ENCODE data around the gene TGFBR1.
"Not testable (repeated sequence)": the region's sequence is repeated elsewhere in the genome, so short reads cannot be mapped to it uniquely, and the experiment has no call there.

Gene TGFBR1

DNA sequence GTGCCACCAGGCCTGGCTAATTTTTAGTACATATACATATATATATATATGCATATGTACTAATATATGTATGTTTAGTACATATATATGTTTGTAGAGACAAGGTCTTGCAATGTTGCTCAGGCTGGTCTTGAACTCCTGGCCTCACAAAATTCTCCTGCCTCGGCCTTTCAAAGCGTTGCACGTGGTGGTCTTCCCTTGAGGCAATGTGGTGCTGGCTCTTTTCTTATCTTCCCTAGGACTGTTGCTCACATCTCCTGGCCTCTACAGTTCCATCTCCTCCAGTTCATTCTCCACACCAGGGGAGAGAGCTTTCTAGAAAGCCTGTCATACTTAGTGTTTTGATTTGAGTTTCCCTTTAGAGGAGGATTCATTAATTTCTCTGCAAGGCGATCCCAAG, 28.9 kb upstream of the TGFBR1 start:
- DNase-seq (ENCODE audit: low read depth, low spot score), result no peak

DNA sequence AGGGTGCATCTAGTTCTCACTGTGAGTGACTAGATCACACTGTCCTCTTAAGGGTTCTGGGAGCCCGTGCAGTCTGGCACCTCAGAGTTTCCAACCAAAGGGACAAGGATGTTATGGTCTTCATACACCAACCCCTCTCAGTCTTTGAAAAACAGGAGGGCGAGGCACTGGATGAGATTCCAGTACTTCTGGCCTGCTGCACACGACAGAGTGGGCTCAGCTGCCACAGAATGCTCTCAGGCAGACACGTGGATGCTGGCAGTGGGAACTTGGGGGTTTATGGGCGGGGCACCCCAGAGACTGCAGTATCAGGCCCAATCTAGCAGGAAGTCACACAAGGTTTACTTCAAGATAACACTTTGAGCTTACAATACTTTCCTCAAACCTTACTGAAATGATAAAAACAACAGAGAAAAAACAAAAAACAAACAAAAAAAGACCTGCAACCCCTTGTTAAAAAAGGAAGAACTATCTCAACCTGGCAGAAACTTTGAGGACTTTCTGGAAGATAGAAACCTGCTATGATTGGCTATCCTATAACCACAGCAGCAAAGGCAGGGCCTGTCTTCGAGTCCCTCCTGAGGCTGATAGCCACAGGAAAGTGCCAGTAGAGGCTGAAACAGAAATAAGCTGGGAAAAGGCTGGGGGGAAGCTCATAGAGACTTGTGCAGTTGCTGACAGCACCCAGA, 28.3 kb upstream of the TGFBR1 start:
- no peak for DNase-seq (ENCODE audit: low read depth, low spot score)

DNA sequence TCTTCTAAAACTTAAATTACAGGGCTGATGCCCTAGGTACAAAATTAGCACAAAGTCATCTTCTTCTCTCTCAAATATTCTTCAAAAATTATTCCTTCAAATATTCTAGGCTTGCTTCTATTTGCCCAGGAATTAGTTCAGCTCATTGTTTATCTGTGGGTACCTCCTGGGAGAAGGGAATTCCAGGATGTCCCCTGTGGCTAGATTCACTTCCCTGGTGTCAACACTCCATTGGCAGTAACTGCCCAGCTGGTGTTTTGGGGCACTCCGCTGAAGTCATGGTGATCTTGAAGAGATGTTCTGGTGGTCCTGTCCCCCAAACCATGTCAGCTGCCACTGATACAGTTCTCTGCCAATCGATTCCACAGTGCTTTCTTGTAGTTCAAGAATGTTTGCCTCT, 26.2 kb upstream of the TGFBR1 start:
- no peak for DNase-seq (ENCODE audit: low read depth, low spot score)

DNA sequence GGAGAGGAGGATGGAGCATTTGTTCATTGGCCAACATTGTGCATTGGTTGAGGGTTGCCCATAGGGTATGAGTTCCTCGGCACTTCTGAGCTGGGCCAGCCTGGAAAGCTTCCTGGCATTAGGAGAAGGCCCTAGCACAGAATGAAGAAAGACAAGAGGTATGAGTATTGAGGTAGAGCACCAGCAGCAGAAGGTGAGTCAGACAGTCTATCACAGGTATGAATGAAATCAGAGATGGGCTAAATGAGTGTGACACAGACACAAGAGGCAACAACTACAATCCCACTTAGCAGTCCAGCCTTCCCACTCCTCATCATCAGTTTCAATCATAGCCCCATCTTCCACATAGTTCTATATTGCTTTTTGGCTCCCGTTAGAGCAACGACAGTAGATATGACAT, 25.4 kb upstream of the TGFBR1 start:
- DNase-seq (ENCODE audit: low read depth, low spot score), result no peak

DNA sequence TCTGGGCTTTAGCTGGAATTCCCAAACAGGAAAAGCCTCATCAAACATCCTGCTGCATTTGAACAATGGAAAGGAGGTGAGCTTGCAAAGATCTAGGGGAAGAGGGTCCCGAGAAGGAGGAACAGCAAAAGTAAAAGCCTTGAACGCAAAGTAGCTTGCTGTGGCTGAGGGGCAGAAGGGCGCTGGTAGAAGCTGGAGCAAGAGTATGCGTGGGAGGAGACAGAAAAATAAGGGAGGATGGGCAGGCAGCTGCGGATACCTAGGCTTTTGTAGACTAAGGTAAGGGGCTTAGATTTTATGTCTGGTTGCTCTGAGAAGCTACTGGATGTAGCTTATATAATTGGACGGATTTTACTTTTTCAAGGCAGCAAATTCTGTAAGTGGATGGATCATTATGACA, 21.9 kb upstream of the TGFBR1 start:
- DNase-seq (ENCODE audit: low read depth, low spot score), result no peak

DNA sequence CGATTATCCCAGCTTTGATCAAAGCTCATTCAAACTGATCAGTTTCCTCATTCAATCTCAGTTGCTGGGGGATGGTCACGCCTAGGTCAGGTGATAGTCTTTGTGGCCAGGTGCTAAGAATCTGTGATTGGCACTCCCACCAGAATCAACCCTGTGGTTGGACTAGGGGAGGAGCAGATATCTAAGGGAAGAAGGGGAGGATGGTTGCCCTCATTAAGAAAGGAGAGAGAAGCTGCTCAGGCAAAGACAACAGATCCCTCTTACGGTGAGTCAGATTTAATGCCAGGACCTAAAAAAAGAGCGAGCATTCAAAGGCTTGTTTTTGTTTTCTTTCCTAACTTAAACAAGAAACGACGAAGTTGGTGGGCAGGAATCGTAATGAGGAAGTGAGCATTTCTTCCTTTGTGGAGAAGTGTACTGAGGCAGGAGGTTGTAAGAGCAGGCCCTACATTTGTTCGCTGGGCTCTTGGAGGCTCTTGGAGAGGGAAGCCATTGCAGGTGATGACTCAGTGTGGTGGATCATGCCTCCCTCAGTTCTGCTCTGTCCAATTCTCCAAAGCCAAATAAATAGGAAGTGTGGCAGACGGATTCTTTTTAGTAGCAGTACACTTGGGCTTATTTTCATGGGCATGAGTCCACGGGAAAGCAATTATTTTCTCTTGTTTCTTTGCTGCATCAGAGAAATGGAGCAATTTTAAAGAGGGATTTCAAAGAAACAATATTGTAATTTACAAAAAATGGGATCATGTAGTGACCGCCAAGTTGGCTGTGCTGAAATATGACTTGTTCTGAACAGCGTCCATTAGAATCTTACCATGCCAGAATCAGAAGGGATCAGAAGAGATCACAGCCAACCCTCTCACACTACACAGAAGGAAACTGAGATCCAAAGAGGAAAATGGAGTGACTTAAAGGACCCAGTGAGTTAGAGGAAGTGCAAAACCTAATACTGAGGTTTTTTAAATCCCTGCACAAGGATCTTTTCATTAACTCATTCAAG, 18.7 kb upstream of the TGFBR1 start:
- no peak for DNase-seq (ENCODE audit: low read depth, low spot score)

DNA sequence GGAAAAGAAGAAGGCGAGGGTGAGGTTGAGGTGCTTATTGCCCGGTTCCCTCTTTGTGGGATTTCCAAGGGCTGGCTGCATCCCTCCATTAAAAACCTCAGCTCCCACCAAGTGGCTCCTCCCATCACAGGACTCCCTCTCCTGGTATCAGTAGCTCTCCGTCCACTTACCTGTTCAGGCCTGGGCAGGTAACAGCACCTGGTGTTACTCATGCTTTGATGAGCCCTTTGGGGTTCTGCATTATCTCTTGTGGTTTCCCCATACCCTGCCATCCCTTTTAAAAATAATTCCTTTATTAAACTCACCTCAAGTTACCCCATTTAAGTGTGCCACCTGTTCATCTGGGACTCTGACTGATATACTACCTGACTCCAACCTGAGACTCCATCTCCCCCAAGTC, 17.5 kb upstream of the TGFBR1 start:
- no peak for DNase-seq (ENCODE audit: low read depth, low spot score)

DNA sequence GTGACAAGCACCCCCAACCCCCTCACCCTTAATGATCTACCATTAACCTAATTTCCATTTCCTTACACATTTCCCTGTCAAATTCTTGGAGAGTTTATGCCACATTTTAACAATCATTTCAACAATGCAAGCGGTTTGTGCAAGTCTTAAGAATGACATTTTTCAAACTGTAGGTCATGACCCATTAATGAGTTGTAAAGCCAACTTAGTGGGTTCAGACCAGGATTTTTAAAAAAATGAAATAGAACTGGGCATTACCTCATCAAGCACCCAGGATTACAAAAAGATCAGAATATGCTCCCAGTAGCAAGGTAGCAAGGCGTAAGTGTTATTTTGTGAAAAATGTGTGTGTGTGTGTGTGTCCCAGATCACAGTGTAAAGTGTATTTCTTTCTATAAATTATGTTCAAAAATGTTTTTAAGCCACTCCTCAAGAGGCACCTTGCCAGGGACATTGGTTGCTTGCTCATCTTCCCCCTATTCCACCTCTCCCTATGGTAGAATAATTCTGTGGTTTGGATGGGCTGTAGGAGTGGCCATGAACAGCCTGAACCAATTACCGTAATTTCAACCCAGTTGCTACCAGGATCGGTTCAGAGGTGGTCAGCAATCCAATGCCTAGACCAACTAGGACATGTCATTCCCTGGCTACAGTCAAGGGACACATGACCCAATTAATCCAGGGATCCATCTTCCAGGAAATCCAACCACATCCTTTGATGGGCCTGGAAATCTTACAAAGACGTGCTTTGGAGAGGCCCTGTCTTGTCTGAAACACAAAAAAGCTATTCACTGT, 14.4 kb upstream of the TGFBR1 start:
- DNase-seq (ENCODE audit: low read depth, low spot score), result no peak

DNA sequence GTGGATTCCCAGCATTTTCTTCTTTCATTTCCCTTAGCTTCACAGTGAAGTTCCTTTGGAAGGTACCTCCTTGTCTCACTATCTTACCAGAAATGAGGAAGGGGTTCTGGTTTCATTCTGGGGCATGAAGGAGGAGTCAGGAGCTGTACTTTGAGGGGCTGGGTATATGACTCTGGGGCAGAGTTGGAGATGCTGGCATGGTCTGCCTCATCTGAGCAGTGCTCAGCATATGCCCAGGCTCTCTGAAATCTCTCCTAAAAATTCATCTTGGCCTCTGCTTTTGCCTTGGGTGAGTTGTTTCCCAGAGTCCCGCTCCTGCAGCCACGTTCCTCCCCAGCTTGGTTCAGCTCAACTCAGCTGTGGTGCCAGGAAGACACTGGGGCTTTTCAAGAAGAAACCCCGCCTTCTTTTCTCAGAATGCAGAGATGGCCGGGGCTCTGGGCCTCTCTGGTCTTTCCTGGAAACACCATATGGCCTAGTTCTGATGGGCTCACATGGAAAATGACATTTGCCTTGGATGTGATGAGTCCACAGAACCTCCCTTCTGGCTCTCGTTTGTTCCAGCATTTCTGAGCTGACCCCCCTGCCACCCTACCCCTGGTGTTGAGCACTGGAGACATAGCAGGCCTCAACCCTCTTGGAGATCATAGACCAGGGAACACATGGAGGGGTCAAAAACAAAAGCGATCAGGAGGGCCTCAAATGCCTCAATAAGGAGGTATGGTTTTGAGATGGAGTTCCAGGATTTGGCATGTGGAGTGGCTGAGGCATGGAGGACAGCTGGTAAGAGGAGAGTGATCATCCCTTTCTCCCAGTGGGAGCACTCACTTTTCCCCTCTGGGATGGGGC, 12.0 kb upstream of the TGFBR1 start:
- DNase-seq (ENCODE audit: low read depth, low spot score), result no peak

DNA sequence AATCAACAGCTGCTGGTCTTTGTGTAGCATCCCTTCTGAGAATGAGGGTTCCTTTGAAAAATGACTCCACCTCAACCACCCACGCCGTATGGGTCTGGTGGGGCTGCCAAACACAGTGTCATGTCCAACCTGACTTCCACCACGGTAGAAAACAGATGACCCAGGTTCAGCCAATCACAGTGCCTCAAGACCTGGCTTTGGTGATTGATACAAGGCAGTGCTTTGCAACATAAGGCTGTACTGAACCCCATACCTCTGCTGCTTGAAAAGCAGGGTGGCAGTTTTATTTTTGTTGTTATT, 11.5 kb upstream of the TGFBR1 start:
- no peak for DNase-seq (ENCODE audit: low read depth, low spot score)

DNA sequence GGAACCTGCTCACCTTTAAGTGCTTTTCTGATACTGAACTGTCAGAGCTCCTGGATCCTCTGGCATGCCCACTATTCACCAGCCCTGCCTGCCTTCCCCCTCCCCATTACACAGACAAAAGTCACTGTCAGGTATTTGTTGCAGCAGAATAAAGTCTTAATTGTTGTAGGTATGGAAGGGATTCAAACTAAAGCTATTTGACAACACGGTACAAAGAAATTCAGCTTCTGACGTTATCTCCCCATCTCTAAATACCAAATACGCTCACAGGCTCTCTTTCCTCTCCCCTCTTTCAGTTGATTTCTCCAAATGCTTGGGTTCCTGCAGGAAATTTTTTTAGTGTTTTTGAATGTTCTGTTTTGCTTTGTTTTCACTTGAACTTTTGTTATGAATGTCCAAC, 9.3 kb upstream of the TGFBR1 start:
- DNase-seq (ENCODE audit: low read depth, low spot score), result no peak

DNA sequence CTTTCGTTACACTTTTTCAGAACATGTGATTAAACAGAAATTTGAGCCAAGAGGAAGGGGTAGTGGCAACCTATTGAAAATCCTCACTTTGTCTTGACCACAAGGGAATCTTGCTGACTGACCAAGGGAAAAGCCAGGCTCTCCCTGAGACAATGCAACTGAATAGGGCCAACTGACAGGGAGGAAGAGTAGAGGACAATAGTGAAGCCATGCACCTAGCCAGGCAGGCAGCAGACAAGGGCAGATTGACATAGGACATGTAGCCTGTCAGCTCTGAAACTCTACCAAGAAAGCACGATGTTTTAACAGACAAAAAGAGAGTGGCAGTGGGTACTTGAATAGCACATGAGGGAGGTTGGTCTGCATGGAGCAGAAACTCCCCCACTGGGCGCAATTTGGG, 8.5 kb upstream of the TGFBR1 start:
- no peak for DNase-seq (ENCODE audit: low read depth, low spot score)

DNA sequence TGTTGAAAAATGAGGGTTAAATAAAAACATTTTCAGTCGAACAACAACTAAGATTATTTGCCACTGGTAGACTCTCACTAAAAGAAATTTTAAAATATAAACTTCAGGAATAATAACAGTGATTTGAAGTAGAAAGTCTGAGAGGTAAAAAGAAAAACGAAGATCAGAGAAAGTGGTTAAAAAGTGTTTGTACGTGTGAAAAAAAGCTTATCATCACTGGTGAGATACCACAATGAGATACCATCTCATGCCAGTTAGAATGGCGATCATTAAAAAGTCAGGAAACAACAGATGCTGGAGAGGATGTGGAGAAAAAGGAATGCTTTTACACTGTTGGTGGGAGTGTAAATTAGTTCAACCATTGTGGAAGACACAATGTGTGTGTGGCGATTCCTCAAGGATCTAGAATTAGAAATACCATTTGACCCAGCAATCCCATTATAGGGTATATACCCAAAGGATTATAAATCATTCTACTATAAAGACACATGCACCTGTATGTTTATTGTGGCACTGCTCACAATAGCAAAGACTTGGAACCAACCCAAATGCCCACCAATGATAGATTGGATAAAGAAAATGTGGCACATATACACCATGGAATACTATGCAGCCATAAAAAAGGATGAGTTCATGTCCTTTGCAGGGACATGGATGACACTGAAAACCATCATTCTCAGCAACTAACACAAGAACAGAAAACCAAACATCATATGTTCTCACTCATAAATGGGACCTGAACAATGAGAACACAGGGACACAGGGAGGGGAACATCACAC, 4.9 kb upstream of the TGFBR1 start:
- DNase-seq (ENCODE audit: low read depth, low spot score), result not testable (repeated sequence)

DNA sequence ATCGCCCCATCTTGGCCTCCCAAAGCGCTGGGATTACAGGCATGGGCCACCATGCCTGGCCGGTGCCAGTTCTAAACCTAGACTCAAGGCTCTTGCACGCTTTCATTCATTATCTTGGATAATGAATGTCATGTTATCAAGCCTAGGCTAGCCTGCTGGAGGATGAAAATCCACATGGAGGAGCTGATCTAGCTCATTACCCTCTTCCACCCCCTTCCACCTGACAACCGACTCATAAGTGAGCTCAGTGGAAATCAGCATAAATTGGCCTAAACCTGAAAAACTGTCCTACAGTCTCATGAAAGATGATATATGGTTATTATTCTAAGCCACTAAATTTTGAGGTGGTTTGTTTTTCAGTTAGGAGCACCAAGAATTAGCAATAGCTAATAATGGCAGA, 3.6 kb upstream of the TGFBR1 start:
- no peak for DNase-seq (ENCODE audit: low read depth, low spot score)

DNA sequence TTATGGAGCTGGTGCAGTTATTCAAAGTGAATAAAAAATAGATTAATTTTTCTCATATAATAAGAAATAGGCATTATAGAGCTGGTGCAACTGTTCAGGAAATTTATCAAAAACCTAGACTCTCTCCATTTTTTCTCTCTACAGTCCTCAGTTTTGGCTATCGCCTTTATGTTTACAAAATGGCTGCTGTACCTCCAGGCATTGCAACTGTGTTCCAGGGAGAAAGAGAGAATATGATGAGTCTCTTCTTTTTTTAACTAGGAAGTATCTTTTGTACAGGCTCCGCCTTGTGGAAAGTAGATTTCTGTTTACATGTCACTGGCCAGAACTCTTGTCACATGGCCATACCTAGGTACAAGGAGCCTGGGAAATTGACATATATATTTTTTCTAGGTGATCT, 3.1 kb upstream of the TGFBR1 start:
- DNase-seq (ENCODE audit: low read depth, low spot score), result no peak

DNA sequence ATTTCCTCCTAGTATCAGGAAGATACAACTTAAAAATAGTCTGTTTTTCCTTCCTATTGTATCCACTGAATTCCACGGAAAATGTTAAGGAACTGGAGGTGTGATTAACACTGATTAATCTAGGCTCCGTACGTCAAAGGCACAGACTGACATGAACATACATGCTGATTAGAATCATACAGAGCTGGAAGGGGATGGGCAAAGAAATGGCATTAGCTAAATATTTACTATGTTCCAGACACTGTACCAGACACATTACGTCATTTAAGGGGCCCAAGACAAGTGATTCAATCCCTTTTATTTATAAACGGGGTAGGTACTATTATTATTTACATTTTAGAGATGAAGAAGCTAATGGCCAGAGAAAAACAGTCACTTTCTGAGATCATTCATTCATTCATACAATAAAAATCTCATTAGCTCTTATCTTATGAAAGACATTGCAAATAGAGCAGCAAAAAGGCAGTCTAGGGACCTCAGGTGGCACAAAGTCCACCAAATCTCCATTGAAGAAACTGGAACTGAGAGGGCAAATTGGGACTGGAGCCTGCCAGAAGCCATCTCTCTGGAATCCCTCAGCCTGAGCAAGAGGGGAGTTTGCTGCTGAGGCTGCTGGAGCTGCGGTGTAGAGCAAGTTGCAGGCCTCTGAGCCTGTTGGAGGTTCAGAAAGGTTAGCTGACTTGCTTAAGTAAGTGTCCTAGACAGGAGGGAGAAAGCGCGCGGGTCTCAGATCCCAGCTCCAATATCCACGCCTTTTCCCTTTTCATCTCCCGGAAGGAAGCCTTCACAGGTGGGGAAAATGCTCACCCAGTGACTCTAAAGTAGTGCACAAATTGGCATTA, 1.6 kb upstream of the TGFBR1 start:
- DNase-seq (ENCODE audit: low read depth, low spot score), result peak; percentile 45

DNA sequence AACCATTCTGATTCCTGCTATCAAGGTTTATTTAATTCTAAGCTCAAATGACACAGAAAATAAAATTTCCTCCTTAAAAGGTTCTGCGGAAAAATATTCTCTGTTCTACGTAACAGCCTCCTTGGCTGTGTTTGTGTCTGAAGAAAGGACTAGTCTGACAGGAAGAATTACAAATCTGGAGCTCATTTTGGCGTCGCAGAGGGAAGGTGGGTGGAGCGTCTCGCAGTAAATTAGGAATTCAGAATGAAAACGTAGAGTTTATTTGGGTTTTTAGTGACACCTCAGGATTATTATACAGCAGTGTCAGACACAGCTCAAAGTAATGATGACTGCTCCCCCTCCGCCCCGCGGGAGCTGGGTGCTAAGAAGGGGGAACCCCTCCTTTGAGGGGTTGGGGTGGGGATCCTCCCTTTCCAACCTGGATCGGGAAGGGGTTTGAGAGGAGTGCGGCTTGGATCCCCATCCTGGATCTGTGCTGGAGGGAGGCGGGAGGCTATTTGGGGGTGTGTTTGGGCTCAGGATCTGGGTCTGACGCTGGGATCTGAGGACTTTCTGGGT, 933 bp upstream of the TGFBR1 start:
- no peak for DNase-seq (ENCODE audit: low read depth, low spot score)

DNA sequence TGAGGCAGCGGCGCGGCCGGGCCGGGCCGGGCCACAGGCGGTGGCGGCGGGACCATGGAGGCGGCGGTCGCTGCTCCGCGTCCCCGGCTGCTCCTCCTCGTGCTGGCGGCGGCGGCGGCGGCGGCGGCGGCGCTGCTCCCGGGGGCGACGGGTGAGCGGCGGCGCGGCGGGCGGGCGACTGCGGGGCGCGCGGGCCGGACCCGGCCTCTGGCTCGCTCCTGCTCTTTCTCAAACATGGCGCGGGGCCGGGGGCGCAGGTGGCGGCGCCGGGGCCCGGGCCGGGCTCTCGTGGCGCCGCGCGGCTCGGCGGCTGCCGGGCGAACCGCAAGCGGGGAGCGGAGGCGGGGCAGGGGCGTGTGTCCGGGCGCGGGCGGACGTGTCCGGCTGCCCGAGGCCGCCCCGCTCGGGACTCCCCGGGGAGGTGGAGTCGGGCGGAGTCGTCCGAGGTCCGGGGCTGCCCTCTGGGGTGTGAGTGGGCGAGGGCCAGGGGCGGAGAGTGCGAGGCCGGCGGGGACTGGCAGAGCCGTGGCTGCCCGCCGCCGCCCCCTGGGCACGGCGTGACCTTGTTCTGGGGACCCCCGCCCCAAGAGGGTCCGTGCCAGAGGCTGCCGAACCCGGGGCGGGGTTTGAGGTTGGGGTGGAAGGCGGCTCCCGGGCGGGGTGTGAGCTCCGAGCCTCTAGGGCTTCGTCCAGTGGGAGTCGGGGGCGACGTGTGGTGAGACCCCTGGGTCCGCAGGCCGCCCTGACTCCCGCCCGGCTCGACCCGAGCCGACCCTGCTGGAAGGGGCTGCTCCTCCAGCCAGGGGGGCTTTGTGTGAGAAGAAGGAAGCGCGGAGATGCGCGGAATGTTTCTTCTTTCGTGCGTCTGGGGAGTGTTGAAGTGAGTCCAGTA, 485 bp downstream of the TGFBR1 start:
- peak; percentile 65 for DNase-seq (ENCODE audit: low read depth, low spot score)

DNA sequence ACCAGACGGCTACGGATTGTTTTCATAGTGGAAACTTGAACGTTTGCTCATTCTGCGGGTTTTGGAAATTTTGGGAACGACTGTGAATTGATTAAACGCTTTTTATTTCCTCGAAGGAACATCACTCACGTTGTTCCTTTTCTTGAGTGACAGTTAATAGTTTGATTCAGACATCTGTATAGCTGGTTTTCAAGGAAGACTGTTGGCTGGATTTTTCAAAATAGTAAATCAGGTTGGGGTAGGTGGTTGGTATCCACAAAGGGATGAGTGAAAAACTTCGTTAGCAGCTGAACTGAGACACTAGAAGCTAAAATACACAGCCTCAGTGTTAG, 1.1 kb downstream of the TGFBR1 start:
- DNase-seq (ENCODE audit: low read depth, low spot score), result no peak
